Measurements from ENCODE around the gene ST6GALNAC4.

Gene ST6GALNAC4

GRCh38 chr9:127868278-127868902 is 48.5 kb downstream of the ST6GALNAC4 start:
- no peak for DNase-seq

GRCh38 chr9:127867356-127868277 is 49.2 kb downstream of the ST6GALNAC4 start:
- no peak for DNase-seq

- DNase-seq, result no peak
These were observed 50.3 kb downstream of the ST6GALNAC4 start for GRCh38 chr9:127866535-127866934.

- no peak for DNase-seq
These were observed 51.0 kb downstream of the ST6GALNAC4 start for GRCh38 chr9:127865645-127866464.

GRCh38 chr9:127863191-127863621 is 53.6 kb downstream of the ST6GALNAC4 start:
- DNase-seq, result no peak

GRCh38 chr9:127862075-127863011 is 54.5 kb downstream of the ST6GALNAC4 start:
- no peak for DNase-seq

- DNase-seq, result no peak
These were observed 56.1 kb downstream of the ST6GALNAC4 start for GRCh38 chr9:127860779-127861178.

GRCh38 chr9:127860260-127860659 is 56.6 kb downstream of the ST6GALNAC4 start:
- no peak for DNase-seq

GRCh38 chr9:127858041-127858512 is 58.8 kb downstream of the ST6GALNAC4 start:
- no peak for DNase-seq

Data from NCI-H2107 (cell line).